Smooth muscle cell of bladder (primary cell): ENCODE data around the gene PDF. TPM values are rescaled to one million over a fixed set of nuclear protein-coding genes. Genes with fewer than 3 reads are reported as not detected.

ENCODE experiments used
- total RNA-seq: library from RNA; depleted of rRNA; stranded (reverse); fragments of >200 nt; gene quantifications from 2 replicates; pipeline ENCODE4 v1.2.3, GENCODE V29; 2014

Gene PDF, protein sequence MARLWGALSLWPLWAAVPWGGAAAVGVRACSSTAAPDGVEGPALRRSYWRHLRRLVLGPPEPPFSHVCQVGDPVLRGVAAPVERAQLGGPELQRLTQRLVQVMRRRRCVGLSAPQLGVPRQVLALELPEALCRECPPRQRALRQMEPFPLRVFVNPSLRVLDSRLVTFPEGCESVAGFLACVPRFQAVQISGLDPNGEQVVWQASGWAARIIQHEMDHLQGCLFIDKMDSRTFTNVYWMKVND
- total RNA-seq: 7.1 and 9.5 TPM in 2 replicates

DNA sequence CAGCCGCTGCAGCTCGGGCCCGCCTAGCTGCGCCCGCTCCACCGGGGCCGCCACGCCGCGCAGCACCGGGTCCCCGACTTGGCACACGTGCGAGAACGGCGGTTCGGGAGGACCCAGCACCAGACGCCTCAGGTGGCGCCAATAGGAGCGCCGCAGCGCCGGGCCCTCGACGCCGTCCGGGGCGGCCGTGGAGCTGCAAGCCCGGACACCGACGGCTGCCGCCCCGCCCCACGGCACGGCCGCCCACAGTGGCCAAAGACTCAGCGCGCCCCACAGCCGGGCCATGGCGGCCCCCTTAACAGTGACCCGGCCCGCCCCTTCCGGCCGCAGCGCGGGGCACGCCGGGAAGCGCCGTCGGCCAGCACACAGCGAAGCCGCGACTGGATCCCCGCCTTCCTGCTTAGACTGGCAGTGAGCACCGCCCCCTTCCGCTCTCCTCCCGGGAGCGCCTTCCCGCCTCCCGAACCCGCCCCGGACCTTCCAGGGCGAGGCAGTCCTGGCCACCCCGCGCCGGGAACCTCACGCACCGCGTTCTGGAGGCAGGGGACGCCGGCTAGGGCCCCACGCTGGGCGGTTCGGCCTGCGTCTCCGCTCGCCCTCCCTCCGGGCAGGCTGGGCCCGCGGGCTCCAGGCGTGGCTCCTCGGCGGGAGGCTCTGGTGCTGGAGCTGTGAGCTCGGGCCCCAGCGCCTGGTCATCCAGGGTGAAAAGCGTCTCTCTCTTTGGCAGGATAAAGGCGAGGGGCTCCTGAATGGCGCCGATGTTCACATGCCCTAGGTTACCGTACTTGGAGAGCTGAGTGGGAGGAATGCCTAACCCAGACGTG lies at the start of gene PDF:
Gene PDF (minus strand): TSS at position 303 of the 824 bp plus-strand sequence. CDS start 18 bp downstream, at position 285.

DNA sequence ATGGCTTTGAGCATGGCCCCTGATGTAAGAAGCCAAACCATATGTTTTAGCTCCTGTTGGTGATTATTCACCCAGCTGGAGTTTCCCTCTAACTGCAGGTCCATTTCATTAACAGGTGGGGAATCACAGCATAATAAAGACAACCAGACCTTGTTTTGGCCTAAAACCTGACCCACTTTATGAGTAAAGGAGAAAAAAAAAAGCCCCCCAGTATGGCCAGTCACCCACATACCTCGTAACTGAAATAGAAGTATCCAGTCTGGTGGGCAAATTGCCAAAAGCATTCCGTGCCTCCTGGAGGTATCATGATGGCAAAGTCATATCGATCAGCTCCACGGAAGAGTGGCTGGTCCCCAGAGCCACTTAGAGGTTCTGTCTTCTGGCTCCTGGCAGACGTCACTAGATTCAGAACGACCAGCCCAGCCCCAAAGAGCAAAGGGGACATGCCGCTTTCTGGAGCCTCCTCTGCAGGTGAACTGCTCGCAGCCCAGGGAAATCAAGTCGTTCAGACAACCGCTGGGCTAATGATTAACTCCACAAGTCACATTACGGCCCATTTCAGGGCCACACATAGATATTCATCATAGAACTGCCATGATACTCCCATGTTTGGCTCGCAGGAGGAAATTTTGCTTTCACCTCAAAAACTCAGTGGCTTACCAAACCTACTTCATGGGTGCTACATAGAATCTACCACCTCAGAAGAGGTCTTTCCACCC lies 21.1 kb upstream of the PDF start, which contains the start of gene TMED6:
Gene TMED6 (minus strand): TSS at position 478 of the 719 bp plus-strand sequence. CDS start 33 bp downstream, at position 445.

DNA sequence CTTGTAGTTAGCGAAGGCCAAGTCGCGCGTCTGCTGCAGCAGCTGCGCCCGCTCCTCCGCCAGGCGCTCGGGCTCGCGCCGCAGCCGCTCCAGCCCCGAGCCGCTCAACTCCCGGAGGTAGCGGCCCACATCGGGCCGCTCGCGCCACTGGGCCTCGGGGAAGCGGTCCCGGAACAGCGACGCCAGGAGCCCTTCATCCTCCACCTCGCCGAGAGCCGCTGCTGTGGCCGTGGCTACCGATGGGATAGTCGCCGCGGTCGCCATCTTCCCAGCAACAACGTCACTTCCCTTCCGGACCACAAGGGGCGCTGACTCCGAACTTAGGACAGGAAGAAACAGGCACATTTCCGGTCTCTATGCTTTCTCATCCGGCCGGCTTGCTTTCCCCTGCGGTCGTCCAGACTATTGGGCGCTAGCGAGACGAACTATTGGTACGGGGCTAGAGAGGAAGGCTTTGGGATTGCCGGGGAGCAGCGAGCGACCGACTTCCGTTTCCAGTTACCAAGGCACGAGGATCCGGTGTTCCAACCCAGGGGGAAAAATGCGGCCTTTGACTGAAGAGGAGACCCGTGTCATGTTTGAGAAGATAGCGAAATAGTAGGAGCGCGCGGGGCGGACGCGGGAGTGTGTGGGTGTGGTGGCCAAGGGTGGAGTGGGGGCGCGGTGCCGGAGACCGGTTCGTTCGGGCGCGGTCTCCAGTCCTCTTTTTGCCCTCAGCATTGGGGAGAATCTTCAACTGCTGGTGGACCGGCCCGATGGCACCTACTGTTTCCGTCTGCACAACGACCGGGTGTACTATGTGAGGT lies 9.1 kb upstream of the PDF start, which contains the start of the genes COG8 and NIP7:
Gene COG8 (minus strand): TSS at position 276 of the 806 bp plus-strand sequence. CDS start 12 bp downstream, at position 264.
Gene NIP7 (plus strand): TSS at position 484 of the 806 bp plus-strand sequence. CDS start 58 bp downstream, at position 542.

GRCh38 chr16:69310653-69311532 lies 19.5 kb downstream of the PDF start, which contains the start of gene VPS4A:
VPS4A (plus strand) TSS chr16:69311350; CDS start chr16:69311512, 162 bp downstream.

Other genes starting within 250 kb of the PDF start
- 2.4 and 7.6 TPM in 2 replicates for gene HAS3, start 224.9 kb downstream of the PDF start, total RNA-seq
- gene CHTF8, start 198.0 kb downstream of the PDF start, total RNA-seq: 30.0 and 31.6 TPM in 2 replicates
- 14.6 and 16.4 TPM in 2 replicates for gene UTP4, start 197.9 kb downstream of the PDF start, total RNA-seq
- gene SNTB2, start 143.4 kb downstream of the PDF start, total RNA-seq: 43.2 and 58.3 TPM in 2 replicates
- gene VPS4A, start 19.2 kb downstream of the PDF start, total RNA-seq: 28.7 and 33.5 TPM in 2 replicates
- gene COG8, start 9.0 kb upstream of the PDF start, total RNA-seq: 23.6 and 31.8 TPM in 2 replicates
- 16.4 and 19.8 TPM in 2 replicates for gene NIP7, start 9.2 kb upstream of the PDF start, total RNA-seq
- 0.28 TPM in 1 of 2 replicates, not detected in the other for gene TMED6, start 21.2 kb upstream of the PDF start, total RNA-seq
- 10.7 and 12.1 TPM in 2 replicates for gene TERF2, start 55.4 kb upstream of the PDF start, total RNA-seq
- gene CYB5B, start 94.0 kb upstream of the PDF start, total RNA-seq: 55.5 and 67.8 TPM in 2 replicates
- 12.9 and 13.9 TPM in 2 replicates for gene NFAT5, start 235.4 kb upstream of the PDF start, total RNA-seq